NCI-H510A treated with DMSO at 0.1 percent for 48 hours (cell line): ENCODE results near the gene PTGR3.

Experiments used
- DNase-seq: peaks from one replicate; lab custom pipeline; 2025; lab: John Stamatoyannopoulos, UW

The PTGR3 gene, protein sequence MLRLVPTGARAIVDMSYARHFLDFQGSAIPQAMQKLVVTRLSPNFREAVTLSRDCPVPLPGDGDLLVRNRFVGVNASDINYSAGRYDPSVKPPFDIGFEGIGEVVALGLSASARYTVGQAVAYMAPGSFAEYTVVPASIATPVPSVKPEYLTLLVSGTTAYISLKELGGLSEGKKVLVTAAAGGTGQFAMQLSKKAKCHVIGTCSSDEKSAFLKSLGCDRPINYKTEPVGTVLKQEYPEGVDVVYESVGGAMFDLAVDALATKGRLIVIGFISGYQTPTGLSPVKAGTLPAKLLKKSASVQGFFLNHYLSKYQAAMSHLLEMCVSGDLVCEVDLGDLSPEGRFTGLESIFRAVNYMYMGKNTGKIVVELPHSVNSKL

GRCh38 chr18:75209129-75209950 is at the start of gene PTGR3:
Gene PTGR3, minus strand, starts transcription at chr18:75209139. Its CDS starts 81 bp downstream, at chr18:75209058.
- DNase-seq, result peak; percentile 92

DNA sequence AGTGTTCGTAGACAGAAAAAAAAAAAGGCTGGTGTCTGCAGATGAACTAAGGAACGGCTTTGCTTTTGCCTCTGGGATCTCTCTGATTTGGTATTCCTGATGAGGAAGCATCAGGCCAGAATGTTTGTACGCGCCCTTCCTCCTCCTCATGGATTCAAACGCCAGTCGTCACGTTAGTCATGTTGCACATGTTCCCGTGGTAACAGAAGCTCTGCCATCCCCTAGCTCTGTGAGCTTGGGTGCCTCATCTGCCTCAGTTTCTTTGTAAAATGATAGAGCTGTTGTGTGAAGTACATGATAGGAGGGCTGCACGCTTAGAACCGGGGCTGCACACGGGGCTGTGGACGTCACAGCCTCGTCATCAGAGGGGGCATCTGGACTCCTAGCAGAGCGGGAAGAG is 48.7 kb upstream of the PTGR3 start:
- DNase-seq, result no peak

GRCh38 chr18:75256376-75256775 is 47.4 kb upstream of the PTGR3 start:
- no peak for DNase-seq

GRCh38 chr18:75255094-75255493 is 46.2 kb upstream of the PTGR3 start:
- DNase-seq, result no peak

DNA sequence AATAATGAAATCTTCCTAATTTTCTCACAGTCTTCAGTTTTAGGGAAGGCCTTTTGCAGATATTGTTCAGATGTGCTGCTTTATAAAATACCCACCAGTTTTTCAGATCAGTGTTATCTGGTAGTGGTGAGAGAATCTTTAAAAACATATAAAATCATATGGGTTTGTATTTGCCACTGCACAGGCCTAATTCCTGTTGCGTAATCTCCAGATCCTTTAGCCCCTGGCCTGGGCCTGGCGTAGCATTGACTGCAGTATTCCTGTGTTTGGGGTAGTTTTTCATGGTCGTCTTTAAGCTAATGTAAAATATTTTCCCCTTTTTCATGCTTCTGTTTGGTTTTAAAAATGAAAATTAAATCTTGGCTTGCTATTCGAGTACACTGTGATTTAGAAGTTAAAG is 44.8 kb upstream of the PTGR3 start:
- DNase-seq, result no peak

DNA sequence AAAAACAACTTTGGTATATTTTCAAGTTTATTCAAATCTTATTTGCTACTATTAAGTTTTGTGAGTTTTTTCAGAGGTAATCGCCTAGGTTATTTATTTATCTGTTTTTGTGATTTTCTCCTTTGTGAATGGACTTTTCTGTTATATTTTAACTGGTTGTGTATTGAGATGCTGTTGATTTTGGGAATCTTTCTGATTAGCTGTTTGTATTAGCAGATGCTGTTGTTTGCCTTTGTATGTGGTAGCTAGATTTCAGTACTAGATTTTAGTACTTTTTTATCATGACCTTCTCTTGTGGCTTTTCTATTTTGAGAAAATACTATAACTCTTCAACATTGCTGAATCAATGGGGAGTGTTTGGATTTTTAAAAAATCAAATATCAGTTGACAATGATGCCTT is 44.1 kb upstream of the PTGR3 start:
- no peak for DNase-seq

DNA sequence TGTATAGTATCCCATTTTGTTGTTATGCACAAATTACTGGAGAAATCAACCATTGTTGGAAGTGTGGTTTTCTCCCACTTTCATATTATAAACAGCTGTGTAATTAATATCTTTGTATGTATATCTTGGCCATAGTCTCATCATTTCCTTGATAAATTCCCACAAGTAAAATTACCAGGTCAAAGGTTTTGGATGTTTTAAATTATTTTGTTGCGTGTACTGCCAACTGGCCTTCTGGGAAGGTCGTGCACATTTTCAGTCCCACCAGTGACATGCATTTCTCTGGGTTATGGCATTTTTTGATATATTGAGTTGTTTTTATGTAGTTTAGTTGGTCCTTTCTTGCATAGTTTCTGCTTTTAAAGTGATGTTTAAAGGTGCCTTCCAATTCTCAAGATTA is 43.2 kb upstream of the PTGR3 start:
- DNase-seq, result no peak

- no peak for DNase-seq
Measured at GRCh38 chr18:75251466-75251865, 42.5 kb upstream of the PTGR3 start.

- no peak for DNase-seq
Measured at GRCh38 chr18:75250471-75250821, 41.5 kb upstream of the PTGR3 start.

DNA sequence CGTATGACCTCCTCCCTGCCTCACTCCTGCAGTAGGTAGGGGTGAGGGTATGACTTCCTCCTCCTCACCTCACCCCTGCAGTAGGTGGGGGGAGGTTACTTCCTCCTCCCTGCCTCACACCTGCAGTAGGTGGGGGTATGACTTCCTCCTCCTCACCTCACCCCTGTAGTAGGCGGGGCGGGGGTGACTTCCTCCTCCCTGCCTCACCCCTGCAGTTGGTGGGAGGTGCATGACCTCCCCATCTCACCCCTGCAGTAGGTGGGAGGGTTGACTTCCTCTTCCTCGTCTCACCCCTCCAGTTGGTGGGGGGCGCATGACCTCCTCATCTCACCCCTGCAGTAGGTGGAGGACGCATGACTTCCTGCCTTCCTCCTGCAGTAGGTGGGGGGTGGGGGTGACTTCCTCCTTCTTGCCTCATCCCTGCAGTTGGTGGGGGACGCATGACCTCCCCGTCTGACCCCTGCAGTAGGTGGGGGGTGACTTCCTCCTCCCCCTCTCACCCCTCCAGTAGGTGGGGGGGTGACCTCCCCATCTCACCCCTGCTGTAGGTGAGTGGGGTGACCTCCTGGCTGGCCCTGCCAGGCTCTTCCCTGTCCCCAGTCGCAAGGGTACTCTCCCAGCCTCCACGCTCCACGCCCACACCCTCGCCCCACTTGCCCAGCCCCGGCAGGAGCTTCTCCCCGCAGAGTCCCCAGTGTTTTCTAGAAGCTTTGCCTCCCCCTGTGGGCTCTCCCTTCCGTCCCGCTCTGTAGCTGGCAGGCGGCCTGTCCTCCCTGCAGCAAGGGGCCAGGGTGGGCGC is 40.9 kb upstream of the PTGR3 start:
- no peak for DNase-seq

DNA sequence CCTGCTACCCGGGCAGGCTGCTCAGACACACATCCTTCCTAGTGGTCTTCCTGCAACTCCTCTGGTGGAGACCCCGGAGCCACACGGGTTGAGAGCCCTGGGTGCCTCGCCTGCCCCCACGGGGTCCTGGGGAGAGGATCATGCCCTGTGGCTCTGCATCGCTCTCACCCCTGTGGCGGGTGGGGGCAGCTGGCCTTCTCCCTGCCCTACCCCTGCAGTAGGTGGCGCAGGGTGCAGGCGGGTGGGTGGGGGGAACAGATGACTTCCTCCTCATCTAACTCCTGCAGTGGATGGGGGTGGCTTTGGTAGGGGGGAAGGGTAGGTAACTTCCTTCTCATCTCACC is 40.2 kb upstream of the PTGR3 start:
- DNase-seq, result no peak

- peak; percentile 45 for DNase-seq
Measured at GRCh38 chr18:75248426-75249174, 39.7 kb upstream of the PTGR3 start.

DNA sequence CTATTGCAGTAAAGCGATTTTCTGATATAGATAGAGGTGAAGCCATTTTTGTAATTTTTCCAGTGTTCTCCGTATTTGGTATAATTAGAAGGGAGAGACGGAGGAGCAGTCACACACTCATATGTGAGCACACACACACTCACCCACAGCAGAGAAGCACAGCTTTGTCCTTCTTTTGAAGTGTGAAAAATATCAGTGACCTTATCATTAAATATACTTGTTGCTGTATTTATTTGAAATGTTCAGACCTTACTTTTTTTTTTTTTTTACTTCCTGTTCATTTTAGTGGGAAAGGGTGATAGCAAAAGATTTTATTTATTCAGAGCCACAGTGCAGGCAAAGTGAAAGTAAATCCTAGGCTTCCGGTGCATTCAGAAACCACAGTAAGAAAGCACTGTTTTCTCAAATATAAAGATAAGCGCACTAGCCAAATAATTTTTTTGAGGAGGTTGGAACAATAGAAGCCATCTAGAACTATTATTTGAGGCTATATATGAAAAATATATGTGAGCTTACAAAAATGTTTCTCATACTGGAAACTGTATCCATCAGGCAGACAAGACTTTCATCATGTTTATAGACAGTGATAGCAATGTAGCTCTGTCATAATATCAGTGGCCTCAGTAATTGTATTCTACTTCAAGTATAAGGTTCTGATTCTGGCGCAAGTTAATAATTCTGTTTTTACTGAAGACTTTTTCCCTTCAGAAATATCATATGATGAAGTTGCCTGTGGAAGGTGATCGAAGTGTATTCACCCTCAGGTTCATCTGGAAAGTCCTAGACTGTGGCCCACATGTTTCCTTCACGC is 38.9 kb upstream of the PTGR3 start:
- peak; percentile 92 for DNase-seq

- no peak for DNase-seq
Measured at GRCh38 chr18:75246721-75247610, 38.0 kb upstream of the PTGR3 start.

- no peak for DNase-seq
Measured at GRCh38 chr18:75244351-75245313, 35.7 kb upstream of the PTGR3 start.

DNA sequence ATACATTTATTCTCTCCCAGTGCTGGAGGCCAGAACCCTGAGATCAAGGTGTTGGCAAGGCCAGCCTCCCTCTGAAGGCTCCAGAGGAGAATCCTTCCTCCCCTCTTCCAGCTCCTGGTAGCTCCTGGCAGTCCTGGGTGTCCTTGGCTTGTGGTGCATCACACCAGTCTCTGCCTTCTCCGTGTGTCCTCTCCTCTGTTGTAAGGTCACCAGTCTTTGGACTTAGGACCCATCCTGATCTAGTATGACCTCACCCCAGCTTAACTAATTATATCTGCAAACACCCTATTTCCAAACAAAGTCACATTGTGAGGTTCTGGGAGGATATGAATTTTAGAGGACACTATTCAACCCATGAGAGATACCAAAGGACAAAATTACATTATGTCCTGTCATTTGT is 32.8 kb upstream of the PTGR3 start:
- DNase-seq, result no peak

- no peak for DNase-seq
Measured at GRCh38 chr18:75240433-75240832, 31.5 kb upstream of the PTGR3 start.

GRCh38 chr18:75238786-75239185 is 29.8 kb upstream of the PTGR3 start:
- DNase-seq, result no peak

GRCh38 chr18:75238100-75238499 is 29.2 kb upstream of the PTGR3 start:
- no peak for DNase-seq
